GM23338 (cell line): ENCODE data around the gene HBD. TPM values are rescaled to one million over a fixed set of nuclear protein-coding genes. Genes with fewer than 3 reads are reported as not detected.
A peak's percentile ranks its signal among the peaks of the same experiment; 100 is the strongest.

ENCODE experiments used
- ATAC-seq: fragments of 200-7000 bp; cut with Tn5 transposase; 3 replicates; pipeline ENCODE4 v1.9.1; 2020
- DNase-seq: peaks from one replicate; pipeline ENCODE4 v3.0.0-alpha.2; 2015; ENCODE audit warnings: low spot score
- H2AFZ ChIP-seq: fragments of 200-600 bp; sonication (generic); 2 replicates; pipeline ENCODE4 v1.8.0; 2016; ENCODE audit warnings: antibody characterized with exemption, mild to moderate bottlenecking, moderate library complexity
- H3F3A ChIP-seq: fragments of 200-600 bp; sonication (generic); replicated peaks from 2 replicates; pipeline ENCODE4 v1.8.0; 2017; ENCODE audit warnings: antibody characterized with exemption, mixed run types, low read depth
- H3K27ac ChIP-seq: fragments of 200-600 bp; sonication (generic); 2 replicates; pipeline ENCODE4 v1.6.1; 2016; ENCODE audit warnings: low read depth
- H3K27me3 ChIP-seq: fragments of 200-600 bp; sonication (generic); 2 replicates; pipeline ENCODE4 v1.8.0; 2016; ENCODE audit warnings: mild to moderate bottlenecking, mixed run types, moderate library complexity; ENCODE audit not compliant: insufficient read depth
- H3K36me3 ChIP-seq: fragments of 200-600 bp; sonication (generic); 2 replicates; pipeline ENCODE4 v1.8.0; 2016; ENCODE audit warnings: mild to moderate bottlenecking; ENCODE audit not compliant: insufficient read depth
- H3K4me1 ChIP-seq: fragments of 200-600 bp; sonication (generic); 2 replicates; pipeline ENCODE4 v1.8.0; 2016; ENCODE audit warnings: mild to moderate bottlenecking, moderate library complexity; ENCODE audit not compliant: insufficient read depth
- H3K4me2 ChIP-seq: fragments of 200-600 bp; sonication (generic); 2 replicates; pipeline ENCODE4 v1.7.1; 2017; ENCODE audit warnings: mixed run types
- H3K4me3 ChIP-seq: fragments of 200-600 bp; sonication (generic); 2 replicates; pipeline ENCODE4 v1.6.1; 2016; ENCODE audit warnings: mixed run types
- H3K79me2 ChIP-seq: fragments of 200-600 bp; sonication (generic); replicated peaks from 2 replicates; pipeline ENCODE4 v1.8.0; 2017; ENCODE audit warnings: mild to moderate bottlenecking; ENCODE audit not compliant: insufficient read depth
- H3K9me2 ChIP-seq: fragments of 200-600 bp; sonication (generic); 2 replicates; pipeline ENCODE4 v1.8.0; 2017; ENCODE audit not compliant: insufficient read depth
- H4K20me1 ChIP-seq: fragments of 200-600 bp; sonication (generic); replicated peaks from 2 replicates; pipeline ENCODE4 v1.8.0; 2017; ENCODE audit warnings: mild to moderate bottlenecking; ENCODE audit not compliant: insufficient read depth
- H3K27ac Mint-ChIP-seq: 2 replicates; pipeline ENCODE4 v1.8.0; 2020; ENCODE audit warnings: inconsistent platforms, mild to moderate bottlenecking, moderate library complexity, mixed read lengths
- H3K27me3 Mint-ChIP-seq: 3 replicates; pipeline ENCODE4 v1.8.0; 2022; ENCODE audit warnings: low read depth, mild to moderate bottlenecking, moderate library complexity, mixed read lengths, inconsistent platforms; ENCODE audit not compliant: insufficient read depth, poor library complexity
- H3K36me3 Mint-ChIP-seq: 3 replicates; pipeline ENCODE4 v1.8.0; 2021; ENCODE audit warnings: low read depth, mild to moderate bottlenecking, inconsistent platforms, moderate library complexity, mixed read lengths
- H3K4me1 Mint-ChIP-seq: 3 replicates; pipeline ENCODE4 v1.8.0; 2020; ENCODE audit warnings: mild to moderate bottlenecking, inconsistent platforms, mixed read lengths
- H3K4me3 Mint-ChIP-seq: 3 replicates; pipeline ENCODE4 v1.8.0; 2021; ENCODE audit warnings: moderate library complexity, mild to moderate bottlenecking, inconsistent platforms, mixed read lengths
- H3K9me3 Mint-ChIP-seq: 3 replicates; pipeline ENCODE4 v1.8.0; 2020; ENCODE audit warnings: moderate library complexity, mild to moderate bottlenecking, inconsistent platforms, mixed read lengths
- CREB1 ChIP-seq: fragments of 250-450 bp; sonication (Bioruptor Pico); IDR thresholded peaks from 2 replicates; pipeline ENCODE4 v1.5.0; 2020; ENCODE audit warnings: low read depth, mild to moderate bottlenecking, moderate library complexity
- EZH2 ChIP-seq: fragments of 200-600 bp; sonication (generic); IDR thresholded peaks from one replicate; pipeline ENCODE4 v1.8.0; 2017; ENCODE audit warnings: antibody characterized with exemption, mild to moderate bottlenecking, low read depth; ENCODE audit not compliant: unreplicated experiment
- EZH2phosphoT487 ChIP-seq: fragments of 200-600 bp; sonication (generic); IDR thresholded peaks from one replicate; pipeline ENCODE4 v1.8.1; 2018; ENCODE audit warnings: antibody characterized with exemption; ENCODE audit not compliant: unreplicated experiment
- JUNB ChIP-seq: IDR thresholded peaks from one replicate; pipeline ENCODE4 v1.6.1; 2016; ENCODE audit warnings: antibody characterized with exemption; ENCODE audit not compliant: unreplicated experiment
- NANOG ChIP-seq: IDR thresholded peaks from 2 replicates; pipeline ENCODE4 v1.6.1; 2016; ENCODE audit warnings: antibody characterized with exemption, borderline replicate concordance
- STAT1 ChIP-seq: IDR thresholded peaks from one replicate; pipeline ENCODE4 v1.6.1; 2016; ENCODE audit warnings: antibody characterized with exemption; ENCODE audit not compliant: unreplicated experiment
- ZNF114 ChIP-seq: fragments of 250-450 bp; sonication (Bioruptor Pico); IDR thresholded peaks from 2 replicates; pipeline ENCODE4 v1.5.0; 2020; ENCODE audit warnings: mild to moderate bottlenecking, moderate library complexity
- ZNF331 ChIP-seq: fragments of 250-450 bp; sonication (Bioruptor Pico); IDR thresholded peaks from 2 replicates; pipeline ENCODE4 v1.5.0; 2020; ENCODE audit warnings: low read depth, mild to moderate bottlenecking, moderate library complexity
- polyA plus RNA-seq: library from polyadenylated mRNA; unstranded; fragments of >200 nt; fragmentation: Nextera tagmentation; extraction: Ambion mirVana; gene quantifications from 2 replicates; pipeline ENCODE4 v1.2.1, GENCODE V29; 2016
- total RNA-seq: library from RNA; depleted of rRNA; stranded (reverse); fragments of >200 nt; shearing (Covaris generic); gene quantifications from 2 replicates; pipeline ENCODE4 v1.2.3, GENCODE V29; 2014
- TF ChIP-seq, protein P1 (sequence below): IDR thresholded peaks from 2 replicates; pipeline ENCODE4 v1.6.1; 2016; ENCODE audit warnings: antibody characterized with exemption
- TF ChIP-seq, protein P2 (sequence below), 2 experiments: fragments of 200-600 bp in 1 of 2; sonication (generic) in 1 of 2; conservative IDR thresholded peaks; 2 replicates each; pipeline versions ENCODE4 v1.5.1 to v1.6.1; 2016 to 2017; ENCODE audit warnings: antibody characterized with exemption in 2 of 2, low read depth in 2 of 2, mild to moderate bottlenecking in 2 of 2, moderate library complexity in 1 of 2
- TF ChIP-seq, protein P3 (sequence below): fragments of 250-450 bp; sonication (Bioruptor Pico); IDR thresholded peaks from 2 replicates; pipeline ENCODE4 v1.5.0; 2020; ENCODE audit warnings: mild to moderate bottlenecking, moderate library complexity

The HBD gene
- total and polyA plus RNA-seq, 2 experiments from 2014 or later = not detected

DNA sequence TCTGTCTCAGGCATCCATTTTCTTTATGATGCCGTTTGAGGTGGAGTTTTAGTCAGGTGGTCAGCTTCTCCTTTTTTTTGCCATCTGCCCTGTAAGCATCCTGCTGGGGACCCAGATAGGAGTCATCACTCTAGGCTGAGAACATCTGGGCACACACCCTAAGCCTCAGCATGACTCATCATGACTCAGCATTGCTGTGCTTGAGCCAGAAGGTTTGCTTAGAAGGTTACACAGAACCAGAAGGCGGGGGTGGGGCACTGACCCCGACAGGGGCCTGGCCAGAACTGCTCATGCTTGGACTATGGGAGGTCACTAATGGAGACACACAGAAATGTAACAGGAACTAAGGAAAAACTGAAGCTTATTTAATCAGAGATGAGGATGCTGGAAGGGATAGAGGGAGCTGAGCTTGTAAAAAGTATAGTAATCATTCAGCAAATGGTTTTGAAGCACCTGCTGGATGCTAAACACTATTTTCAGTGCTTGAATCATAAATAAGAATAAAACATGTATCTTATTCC, 46.4 kb upstream of the HBD start:
- Mint-ChIP-seq H3K4me1 (peaks cover 5% of the 10 kb centered on the region), H3K4me3 (no peak overlapping the region), H3K27ac (peak overlapping the region; percentile 89), H3K9me3 (no peaks in the 10 kb centered on the region), H3K36me3 (no peaks in the 10 kb centered on the region), H3K27me3 (peaks cover 1% of the 10 kb centered on the region)
- Histone ChIP-seq H3K27ac (no peak overlapping the region), H3K36me3 (no peaks in the 10 kb centered on the region), H3F3A (no peaks in the 10 kb centered on the region), H3K4me1 (no peaks in the 10 kb centered on the region), H2AFZ (no peak overlapping the region), H3K79me2 (no peaks in the 10 kb centered on the region), H3K27me3 (no peaks in the 10 kb centered on the region), H3K4me3 (no peak overlapping the region), H3K9me2 (peaks cover 8% of the 10 kb centered on the region; the same call in 1 of the 2 replicates), H3K4me2 (no peak overlapping the region), H4K20me1 (no peaks in the 10 kb centered on the region)
- ATAC-seq (peak; percentile 70), DNase-seq (peak; percentile 51)
- TF ChIP-seq ZNF114 (CRISPR knock-in tag) = no peak
- no peak for TF ChIP-seq EZH2
- no peak for TF ChIP-seq ZNF331 (CRISPR knock-in tag)
- TF ChIP-seq STAT1 = no peak
- no peak for TF ChIP-seq JUNB
- TF ChIP-seq, protein P1, sequence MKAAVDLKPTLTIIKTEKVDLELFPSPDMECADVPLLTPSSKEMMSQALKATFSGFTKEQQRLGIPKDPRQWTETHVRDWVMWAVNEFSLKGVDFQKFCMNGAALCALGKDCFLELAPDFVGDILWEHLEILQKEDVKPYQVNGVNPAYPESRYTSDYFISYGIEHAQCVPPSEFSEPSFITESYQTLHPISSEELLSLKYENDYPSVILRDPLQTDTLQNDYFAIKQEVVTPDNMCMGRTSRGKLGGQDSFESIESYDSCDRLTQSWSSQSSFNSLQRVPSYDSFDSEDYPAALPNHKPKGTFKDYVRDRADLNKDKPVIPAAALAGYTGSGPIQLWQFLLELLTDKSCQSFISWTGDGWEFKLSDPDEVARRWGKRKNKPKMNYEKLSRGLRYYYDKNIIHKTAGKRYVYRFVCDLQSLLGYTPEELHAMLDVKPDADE = no peak
- TF ChIP-seq EZH2phosphoT487 = no peak

DNA sequence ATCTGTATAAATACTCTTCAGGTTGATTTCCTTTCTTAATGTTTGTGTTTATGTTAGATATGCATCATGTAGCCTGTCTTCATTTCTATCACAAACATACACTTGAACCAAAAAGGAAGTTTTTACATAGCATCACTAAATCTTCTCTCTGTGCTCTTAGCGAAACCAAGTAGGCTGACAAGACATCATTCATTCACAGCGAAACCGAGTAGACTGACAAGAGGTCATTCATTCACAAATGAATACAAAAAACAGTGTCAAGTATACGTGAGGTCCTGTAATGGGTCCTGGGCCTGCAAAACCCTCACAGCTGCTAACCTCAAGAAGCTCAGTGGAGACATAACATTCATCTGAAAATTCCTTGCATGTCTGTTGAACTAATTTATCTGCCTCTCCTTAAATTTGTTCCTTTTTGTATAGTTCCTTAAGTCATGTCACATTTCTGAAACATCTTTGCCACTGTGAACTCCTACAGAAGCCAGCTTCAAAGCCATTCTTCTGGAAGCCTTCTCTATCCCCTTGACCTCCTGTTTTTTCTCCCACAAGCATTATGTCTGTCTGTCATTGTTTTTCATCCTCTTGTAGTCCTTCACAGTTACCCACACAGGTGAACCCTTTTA, 45.3 kb upstream of the HBD start:
- no peak overlapping the region for H2AFZ ChIP-seq
- no peak overlapping the region for H3K27ac ChIP-seq
- no peaks in the 10 kb centered on the region for H4K20me1 ChIP-seq
- no peak overlapping the region for H3K4me2 ChIP-seq
- ATAC-seq (no peak), DNase-seq (no peak)
- 0 out of 2 replicates have a peak, but pooled peaks cover 5% of the 10 kb centered on the region for H3K9me2 ChIP-seq
- no peaks in the 10 kb centered on the region for H3K27me3 ChIP-seq
- no peak overlapping the region for H3K4me3 Mint-ChIP-seq
- H3K27me3 Mint-ChIP-seq = peaks cover 1% of the 10 kb centered on the region
- no peaks in the 10 kb centered on the region for H3K9me3 Mint-ChIP-seq
- no peak overlapping the region for H3K4me3 ChIP-seq
- no peaks in the 10 kb centered on the region for H3F3A ChIP-seq
- no peak overlapping the region for H3K27ac Mint-ChIP-seq
- no peaks in the 10 kb centered on the region for H3K36me3 Mint-ChIP-seq
- H3K4me1 Mint-ChIP-seq = peaks cover 5% of the 10 kb centered on the region
- no peaks in the 10 kb centered on the region for H3K4me1 ChIP-seq
- H3K79me2 ChIP-seq = no peaks in the 10 kb centered on the region
- no peaks in the 10 kb centered on the region for H3K36me3 ChIP-seq
- TF ChIP-seq EZH2 (no peak), STAT1 (no peak), CREB1 (no peak), ZNF331 (CRISPR knock-in tag) (no peak), NANOG (no peak), JUNB (no peak)
- TF ChIP-seq, protein P2, sequence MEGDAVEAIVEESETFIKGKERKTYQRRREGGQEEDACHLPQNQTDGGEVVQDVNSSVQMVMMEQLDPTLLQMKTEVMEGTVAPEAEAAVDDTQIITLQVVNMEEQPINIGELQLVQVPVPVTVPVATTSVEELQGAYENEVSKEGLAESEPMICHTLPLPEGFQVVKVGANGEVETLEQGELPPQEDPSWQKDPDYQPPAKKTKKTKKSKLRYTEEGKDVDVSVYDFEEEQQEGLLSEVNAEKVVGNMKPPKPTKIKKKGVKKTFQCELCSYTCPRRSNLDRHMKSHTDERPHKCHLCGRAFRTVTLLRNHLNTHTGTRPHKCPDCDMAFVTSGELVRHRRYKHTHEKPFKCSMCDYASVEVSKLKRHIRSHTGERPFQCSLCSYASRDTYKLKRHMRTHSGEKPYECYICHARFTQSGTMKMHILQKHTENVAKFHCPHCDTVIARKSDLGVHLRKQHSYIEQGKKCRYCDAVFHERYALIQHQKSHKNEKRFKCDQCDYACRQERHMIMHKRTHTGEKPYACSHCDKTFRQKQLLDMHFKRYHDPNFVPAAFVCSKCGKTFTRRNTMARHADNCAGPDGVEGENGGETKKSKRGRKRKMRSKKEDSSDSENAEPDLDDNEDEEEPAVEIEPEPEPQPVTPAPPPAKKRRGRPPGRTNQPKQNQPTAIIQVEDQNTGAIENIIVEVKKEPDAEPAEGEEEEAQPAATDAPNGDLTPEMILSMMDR (conservative IDR thresholded peaks at IDR 0.05; ENCODE audit: low read depth in 2 of 2) = no peak
- TF ChIP-seq, protein P3, sequence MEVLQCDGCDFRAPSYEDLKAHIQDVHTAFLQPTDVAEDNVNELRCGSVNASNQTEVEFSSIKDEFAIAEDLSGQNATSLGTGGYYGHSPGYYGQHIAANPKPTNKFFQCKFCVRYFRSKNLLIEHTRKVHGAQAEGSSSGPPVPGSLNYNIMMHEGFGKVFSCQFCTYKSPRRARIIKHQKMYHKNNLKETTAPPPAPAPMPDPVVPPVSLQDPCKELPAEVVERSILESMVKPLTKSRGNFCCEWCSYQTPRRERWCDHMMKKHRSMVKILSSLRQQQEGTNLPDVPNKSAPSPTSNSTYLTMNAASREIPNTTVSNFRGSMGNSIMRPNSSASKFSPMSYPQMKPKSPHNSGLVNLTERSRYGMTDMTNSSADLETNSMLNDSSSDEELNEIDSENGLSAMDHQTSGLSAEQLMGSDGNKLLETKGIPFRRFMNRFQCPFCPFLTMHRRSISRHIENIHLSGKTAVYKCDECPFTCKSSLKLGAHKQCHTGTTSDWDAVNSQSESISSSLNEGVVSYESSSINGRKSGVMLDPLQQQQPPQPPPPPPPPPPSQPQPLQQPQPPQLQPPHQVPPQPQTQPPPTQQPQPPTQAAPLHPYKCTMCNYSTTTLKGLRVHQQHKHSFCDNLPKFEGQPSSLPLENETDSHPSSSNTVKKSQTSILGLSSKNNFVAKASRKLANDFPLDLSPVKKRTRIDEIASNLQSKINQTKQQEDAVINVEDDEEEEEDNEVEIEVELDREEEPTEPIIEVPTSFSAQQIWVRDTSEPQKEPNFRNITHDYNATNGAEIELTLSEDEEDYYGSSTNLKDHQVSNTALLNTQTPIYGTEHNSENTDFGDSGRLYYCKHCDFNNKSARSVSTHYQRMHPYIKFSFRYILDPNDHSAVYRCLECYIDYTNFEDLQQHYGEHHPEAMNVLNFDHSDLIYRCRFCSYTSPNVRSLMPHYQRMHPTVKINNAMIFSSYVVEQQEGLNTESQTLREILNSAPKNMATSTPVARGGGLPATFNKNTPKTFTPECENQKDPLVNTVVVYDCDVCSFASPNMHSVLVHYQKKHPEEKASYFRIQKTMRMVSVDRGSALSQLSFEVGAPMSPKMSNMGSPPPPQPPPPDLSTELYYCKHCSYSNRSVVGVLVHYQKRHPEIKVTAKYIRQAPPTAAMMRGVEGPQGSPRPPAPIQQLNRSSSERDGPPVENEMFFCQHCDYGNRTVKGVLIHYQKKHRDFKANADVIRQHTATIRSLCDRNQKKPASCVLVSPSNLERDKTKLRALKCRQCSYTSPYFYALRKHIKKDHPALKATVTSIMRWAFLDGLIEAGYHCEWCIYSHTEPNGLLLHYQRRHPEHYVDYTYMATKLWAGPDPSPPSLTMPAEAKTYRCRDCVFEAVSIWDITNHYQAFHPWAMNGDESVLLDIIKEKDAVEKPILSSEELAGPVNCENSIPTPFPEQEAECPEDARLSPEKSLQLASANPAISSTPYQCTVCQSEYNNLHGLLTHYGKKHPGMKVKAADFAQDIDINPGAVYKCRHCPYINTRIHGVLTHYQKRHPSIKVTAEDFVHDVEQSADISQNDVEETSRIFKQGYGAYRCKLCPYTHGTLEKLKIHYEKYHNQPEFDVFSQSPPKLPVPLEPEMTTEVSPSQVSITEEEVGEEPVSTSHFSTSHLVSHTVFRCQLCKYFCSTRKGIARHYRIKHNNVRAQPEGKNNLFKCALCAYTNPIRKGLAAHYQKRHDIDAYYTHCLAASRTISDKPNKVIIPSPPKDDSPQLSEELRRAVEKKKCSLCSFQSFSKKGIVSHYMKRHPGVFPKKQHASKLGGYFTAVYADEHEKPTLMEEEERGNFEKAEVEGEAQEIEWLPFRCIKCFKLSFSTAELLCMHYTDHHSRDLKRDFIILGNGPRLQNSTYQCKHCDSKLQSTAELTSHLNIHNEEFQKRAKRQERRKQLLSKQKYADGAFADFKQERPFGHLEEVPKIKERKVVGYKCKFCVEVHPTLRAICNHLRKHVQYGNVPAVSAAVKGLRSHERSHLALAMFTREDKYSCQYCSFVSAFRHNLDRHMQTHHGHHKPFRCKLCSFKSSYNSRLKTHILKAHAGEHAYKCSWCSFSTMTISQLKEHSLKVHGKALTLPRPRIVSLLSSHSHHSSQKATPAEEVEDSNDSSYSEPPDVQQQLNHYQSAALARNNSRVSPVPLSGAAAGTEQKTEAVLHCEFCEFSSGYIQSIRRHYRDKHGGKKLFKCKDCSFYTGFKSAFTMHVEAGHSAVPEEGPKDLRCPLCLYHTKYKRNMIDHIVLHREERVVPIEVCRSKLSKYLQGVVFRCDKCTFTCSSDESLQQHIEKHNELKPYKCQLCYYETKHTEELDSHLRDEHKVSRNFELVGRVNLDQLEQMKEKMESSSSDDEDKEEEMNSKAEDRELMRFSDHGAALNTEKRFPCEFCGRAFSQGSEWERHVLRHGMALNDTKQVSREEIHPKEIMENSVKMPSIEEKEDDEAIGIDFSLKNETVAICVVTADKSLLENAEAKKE (CRISPR knock-in tag) = no peak
